NCI-H446 treated with DMSO at 0.1 percent for 48 hours (cell line): Measurements from ENCODE around the gene HPS4.
"Not testable (repeated sequence)": the region's sequence is repeated elsewhere in the genome, so short reads cannot be mapped to it uniquely, and the experiment has no call there.

ENCODE experiments used
- DNase-seq: peaks from one replicate; lab custom pipeline; 2025; lab: John Stamatoyannopoulos, UW

HPS4 gene

GRCh38 chr22:26483439-26484359 lies at the start of gene HPS4, which contains the start of gene SRRD:
Gene HPS4 (minus strand): TSS chr22:26483783. CDS start chr22:26481762, 2,021 bp downstream.
Gene SRRD (plus strand): TSS chr22:26483877. CDS start chr22:26483891, 14 bp downstream.
- DNase-seq: peak; percentile 75

GRCh38 chr22:26529345-26529744 lies 45.8 kb upstream of the HPS4 start:
- DNase-seq: no peak

GRCh38 chr22:26528518-26528917 lies 44.9 kb upstream of the HPS4 start:
- DNase-seq: not testable (repeated sequence)

GRCh38 chr22:26527574-26528465 lies 44.2 kb upstream of the HPS4 start:
- no peak for DNase-seq

GRCh38 chr22:26527167-26527566 lies 43.6 kb upstream of the HPS4 start:
- DNase-seq: no peak

GRCh38 chr22:26525946-26526564 lies 42.5 kb upstream of the HPS4 start:
- DNase-seq: no peak

- no peak for DNase-seq
These were observed 41.3 kb upstream of the HPS4 start for GRCh38 chr22:26524870-26525269.

GRCh38 chr22:26522592-26522991 lies 39.0 kb upstream of the HPS4 start:
- DNase-seq: no peak

- no peak for DNase-seq
These were observed 38.4 kb upstream of the HPS4 start for GRCh38 chr22:26522012-26522411.

- no peak for DNase-seq
These were observed 33.8 kb upstream of the HPS4 start for GRCh38 chr22:26517429-26517828.

- DNase-seq: no peak
These were observed 32.9 kb upstream of the HPS4 start for GRCh38 chr22:26516503-26516902.

GRCh38 chr22:26515931-26516330 lies 32.3 kb upstream of the HPS4 start:
- DNase-seq: no peak

- DNase-seq: no peak
These were observed 31.0 kb upstream of the HPS4 start for GRCh38 chr22:26514419-26515161.

GRCh38 chr22:26513838-26514237 lies 30.3 kb upstream of the HPS4 start:
- no peak for DNase-seq

GRCh38 chr22:26512149-26512793 lies 28.7 kb upstream of the HPS4 start, which contains the start of gene TFIP11:
Gene TFIP11 (minus strand): TSS chr22:26512473. CDS start chr22:26510272, 2,201 bp downstream.
- peak; percentile 76 for DNase-seq

GRCh38 chr22:26508148-26508547 lies 24.6 kb upstream of the HPS4 start:
- no peak for DNase-seq

GRCh38 chr22:26503758-26504157 lies 20.2 kb upstream of the HPS4 start:
- no peak for DNase-seq

- DNase-seq: no peak
These were observed 19.3 kb upstream of the HPS4 start for GRCh38 chr22:26502688-26503561.

GRCh38 chr22:26501996-26502395 lies 18.4 kb upstream of the HPS4 start:
- DNase-seq: no peak

GRCh38 chr22:26499188-26499703 lies 15.7 kb upstream of the HPS4 start:
- no peak for DNase-seq
